Smooth muscle cell of the umbilical artery (primary cell): ENCODE data around the gene ZMYM5. TPM values are rescaled to one million over a fixed set of nuclear protein-coding genes. Genes with fewer than 3 reads are reported as not detected.

Experiments used
- total RNA-seq: library from RNA; depleted of rRNA; stranded (reverse); fragments of >200 nt; gene quantifications from 2 replicates; pipeline ENCODE4 v1.2.3, GENCODE V29; 2014

The ZMYM5 gene
- total RNA-seq, result 12.5 and 13.7 TPM in 2 replicates

DNA sequence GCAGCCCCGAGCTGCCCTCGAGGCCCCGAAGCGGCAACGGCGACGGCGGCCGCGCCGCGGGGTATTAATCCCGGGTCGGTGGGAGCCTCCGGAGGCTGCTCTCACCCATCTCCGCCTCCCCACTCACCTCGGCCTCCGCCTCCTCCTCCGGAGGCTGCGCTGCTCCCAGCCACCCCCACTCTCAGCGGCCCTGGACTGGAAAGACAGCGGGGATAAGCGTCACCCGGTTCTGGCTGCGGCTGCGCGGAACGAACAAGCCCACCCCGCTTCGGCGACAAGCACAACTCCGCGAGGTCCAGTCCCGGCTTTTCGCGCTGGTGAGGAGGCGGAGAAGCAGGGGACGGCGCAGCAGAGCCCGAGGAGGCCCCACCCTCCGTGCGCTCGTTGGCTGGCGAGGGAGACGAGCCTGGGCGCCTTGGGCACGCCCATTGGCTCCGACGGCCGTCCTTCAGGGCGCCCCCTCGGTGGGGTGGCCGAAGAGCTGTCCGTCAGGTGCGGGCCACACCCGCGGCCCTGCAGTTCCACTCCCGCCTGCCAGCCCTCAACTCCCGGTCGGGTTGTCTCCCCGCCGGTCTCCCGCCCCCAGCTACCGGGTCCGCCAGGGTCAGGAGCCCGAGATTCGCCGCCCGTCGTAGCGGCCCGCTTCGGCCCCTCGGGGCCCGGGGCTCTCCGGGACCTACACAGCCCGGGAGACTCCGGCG is at the start of gene ZMYM5:
Gene ZMYM5, minus strand, starts transcription at position 327 of the 701 bp plus-strand sequence. CDS start 11,469 bp downstream, outside the sequence.

DNA sequence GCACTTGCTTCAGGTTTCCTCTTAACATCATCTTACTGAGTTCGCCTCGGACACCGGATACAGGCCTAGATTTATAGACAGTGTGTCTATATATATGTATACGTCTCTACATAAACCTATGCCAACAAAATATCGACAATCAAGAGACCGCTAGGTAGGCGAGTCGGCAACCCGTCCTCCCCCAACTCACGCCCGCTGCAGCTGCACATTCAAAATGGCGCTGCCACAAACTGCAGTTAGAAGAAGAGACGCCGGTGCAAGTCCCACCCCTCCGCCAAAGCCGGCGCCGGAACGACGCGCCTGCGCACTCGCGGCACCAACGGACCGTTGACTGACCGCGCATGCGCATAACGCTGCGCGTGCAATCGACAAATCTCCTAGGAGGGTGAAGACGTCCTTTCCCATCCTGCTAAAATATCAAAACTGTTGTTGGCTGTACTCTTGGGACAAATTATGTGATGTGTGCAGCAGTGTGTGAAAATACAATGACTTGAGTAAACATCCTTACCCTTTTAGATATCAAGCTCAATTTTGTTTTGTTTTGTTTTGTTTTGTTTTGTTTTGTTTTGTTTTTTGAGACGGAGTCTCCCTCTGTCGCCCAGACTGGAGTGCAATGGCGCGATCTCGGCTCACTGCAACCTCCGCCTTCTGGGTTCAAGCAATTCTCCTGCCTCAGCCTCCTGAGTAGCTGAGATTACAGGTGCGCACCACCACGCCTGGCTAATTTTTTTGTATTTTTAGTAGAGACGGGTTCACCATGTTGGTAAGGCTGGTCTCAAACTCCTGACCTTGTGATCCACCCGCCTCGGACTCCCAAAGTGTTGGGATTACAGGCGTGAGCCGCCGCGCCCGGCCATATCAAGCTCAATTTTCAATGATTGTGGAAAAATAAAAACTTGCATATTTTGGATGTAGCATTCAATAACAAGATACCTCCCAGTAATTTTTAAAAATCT is 80.4 kb downstream of the ZMYM5 start, which contains the start of gene PSPC1:
Gene PSPC1, minus strand, starts transcription at position 219 of the 956 bp plus-strand sequence. Its CDS starts 188 bp downstream, at position 31.

Other genes with a start within 250 kb of the ZMYM5 start
- gene MPHOSPH8, start 230.0 kb downstream of the ZMYM5 start, total RNA-seq, result 19.3 and 22.8 TPM in 2 replicates
- 57.3 and 63.9 TPM in 2 replicates for gene PSPC1, start 80.7 kb downstream of the ZMYM5 start, total RNA-seq
- gene ZMYM2, start 95.1 kb upstream of the ZMYM5 start, total RNA-seq, result 70.4 and 80.1 TPM in 2 replicates